Endothelial cell of umbilical vein (primary cell): Measurements from ENCODE around the gene ACO2. TPM values are rescaled to one million over a fixed set of nuclear protein-coding genes. Genes with fewer than 3 reads are reported as not detected.

Experiments used
- BruUV-seq: library from RNA; stranded (reverse); fragments of 400-500 nt; replicated peaks from 2 replicates; lab custom pipeline; 2021; lab: Mats Ljungman, UMichigan
- CTCF ChIA-PET: fragments of 300-600, 350-600 bp; sonication (Branson Sonifier 250); formaldehyde crosslinking; loops from one replicate; lab custom pipeline; 2021; ENCODE audit warnings: antibody characterized with exemption, inconsistent platforms; lab: Charles Lee
- POLR2A ChIA-PET: fragments of 300-600, 350-600 bp; sonication (Branson Sonifier 250); formaldehyde crosslinking; loops from one replicate; lab custom pipeline; 2021; ENCODE audit warnings: antibody characterized with exemption, inconsistent platforms; lab: Charles Lee
- DNase-seq: peaks from one replicate; pipeline ENCODE4 v3.0.0-alpha.2; 2011; ENCODE audit warnings: low read depth, low spot score
- FAIRE-seq: peaks from 2 replicates; lab custom pipeline; 2011; peaks lifted over from hg19 to GRCh38; lab: Jason Lieb, UNC
- H2AFZ ChIP-seq: 2 replicates; pipeline ENCODE4 v1.6.0; 2012; ENCODE audit warnings: low read depth, low read length, control low read depth, inconsistent platforms
- H3K27ac ChIP-seq: 2 replicates; pipeline ENCODE4 v1.5.1; 2011; ENCODE audit warnings: low read depth, mild to moderate bottlenecking, control low read depth, low read length, moderate library complexity; ENCODE audit not compliant: insufficient read depth
- H3K27me3 ChIP-seq, 2 experiments: 2 replicates each; pipeline versions ENCODE4 v1.6.0 to v1.6.1; 2011; ENCODE audit warnings: low read length in 2 of 2, mixed read lengths in 1 of 2; ENCODE audit not compliant: control insufficient read depth in 2 of 2, insufficient read depth in 2 of 2
- H3K36me3 ChIP-seq, 2 experiments: 2 replicates in 1 of 2; 3 replicates in 1 of 2; pipeline ENCODE4 v1.5.1; 2011; ENCODE audit warnings: low read length in 2 of 2, mild to moderate bottlenecking in 1 of 2, moderate library complexity in 1 of 2; ENCODE audit not compliant: control insufficient read depth in 2 of 2, insufficient read depth in 2 of 2; ENCODE audit errors: extremely low read depth in 1 of 2
- H3K4me1 ChIP-seq: 3 replicates; pipeline ENCODE4 v1.5.1; 2011; ENCODE audit warnings: mild to moderate bottlenecking, low read length; ENCODE audit not compliant: control insufficient read depth, insufficient read depth; ENCODE audit errors: extremely low read depth
- H3K4me2 ChIP-seq: 2 replicates; pipeline ENCODE4 v1.6.1; 2011; ENCODE audit warnings: low read length, control low read depth, mixed read lengths; ENCODE audit not compliant: insufficient read depth
- H3K4me3 ChIP-seq, 3 experiments: fragments of 200-600 bp in 1 of 3; sonication (generic), shearing (Covaris generic) in 1 of 3; replicated peaks in 1 of 3; 2 replicates each; pipeline ENCODE4 v1.5.1; 2011 to 2016; ENCODE audit warnings: control low read depth in 3 of 3, low read length in 3 of 3, mild to moderate bottlenecking in 2 of 3, inconsistent platforms in 1 of 3, low read depth in 1 of 3, moderate library complexity in 1 of 3; ENCODE audit not compliant: insufficient read depth in 1 of 3
- H3K79me2 ChIP-seq: 2 replicates; pipeline ENCODE4 v1.6.0; 2012; ENCODE audit warnings: low read length, inconsistent platforms; ENCODE audit not compliant: control insufficient read depth, insufficient read depth
- H3K9ac ChIP-seq: replicated peaks from 2 replicates; pipeline ENCODE3; 2011; ENCODE audit warnings: low read length, control low read depth; ENCODE audit not compliant: insufficient read depth; ENCODE audit errors: extremely low read depth
- H3K9me1 ChIP-seq: replicated peaks from 3 replicates; pipeline ENCODE4 v1.6.0; 2011; ENCODE audit warnings: mild to moderate bottlenecking, low read length; ENCODE audit not compliant: control insufficient read depth, insufficient read depth; ENCODE audit errors: extremely low read depth
- H3K9me3 ChIP-seq: replicated peaks from 2 replicates; pipeline ENCODE4 v1.5.1; 2012; ENCODE audit warnings: low read length, inconsistent platforms; ENCODE audit not compliant: control insufficient read depth, insufficient read depth
- H4K20me1 ChIP-seq: replicated peaks from 2 replicates; pipeline ENCODE3; 2011; ENCODE audit warnings: mild to moderate bottlenecking, low read length; ENCODE audit not compliant: control insufficient read depth, insufficient read depth; ENCODE audit errors: extremely low read depth
- CTCF ChIP-seq, 2 donors: IDR thresholded peaks; 1 replicate in 1 of 2; 2 replicates in 1 of 2; pipeline ENCODE4 v1.5.1; 2011; ENCODE audit warnings: low read length in 2 of 2, mild to moderate bottlenecking in 2 of 2, moderate library complexity in 2 of 2, control low read depth in 1 of 2, inconsistent platforms in 1 of 2, low read depth in 1 of 2; ENCODE audit not compliant: insufficient read depth in 1 of 2; ENCODE audit errors: extremely low read depth in 1 of 2
- EZH2 ChIP-seq: IDR thresholded peaks from 2 replicates; pipeline ENCODE4 v1.6.1; 2012; ENCODE audit warnings: borderline replicate concordance, low read depth, mild to moderate bottlenecking, moderate library complexity, low read length, inconsistent platforms; ENCODE audit not compliant: severe bottlenecking
- GATA2 ChIP-seq: IDR thresholded peaks from 2 replicates; pipeline ENCODE4 v1.7.0; 2011; ENCODE audit warnings: low read depth, mild to moderate bottlenecking, moderate library complexity, mixed read lengths, low read length; ENCODE audit not compliant: insufficient read length, insufficient read depth
- MAX ChIP-seq: IDR thresholded peaks from 2 replicates; pipeline ENCODE4 v1.6.1; 2011; ENCODE audit not compliant: insufficient read depth, insufficient read length
- POLR2AphosphoS5 ChIP-seq: IDR thresholded peaks from 2 replicates; pipeline ENCODE4 v1.6.1; 2012; ENCODE audit warnings: low read depth, mild to moderate bottlenecking, control low read depth, low read length, moderate library complexity; ENCODE audit not compliant: insufficient read depth
- dilution Hi-C: fragments of 300-500 bp; cut with MboI; formaldehyde crosslinking; loops from one replicate; pipeline ENCODE4 v1.15.0; 2019; ENCODE audit warnings: low sequenced_read_pairs; ENCODE audit not compliant: extremely low pct_ligation_motif_present
- intact Hi-C: fragments of 100-400 bp; cut with micrococcal nuclease; formaldehyde crosslinking; loops from one replicate; pipeline ENCODE4 v1.10.0; 2022
- polyA plus RNA-seq, 4 experiments: library from polyadenylated mRNA; depleted of rRNA in 3 of 4; stranded (reverse) in 3 of 4; unstranded in 1 of 4; fragments of >200 nt; gene quantifications; 2 replicates each; pipeline versions ENCODE4 v1.2.1 to v1.2.3, GENCODE V29; 2011 to 2012; ENCODE audit warnings: missing spikeins in 1 of 4
- total RNA-seq: library from RNA; stranded (reverse); gene quantifications from 2 replicates; pipeline ENCODE4 v1.2.3, GENCODE V29; 2021

The ACO2 gene
- total and polyA plus RNA-seq, 2 donors (not counting 3 experiments of a cell fraction or from before 2014, with no cell fraction given) = 63.8 to 79.7 TPM

- H3K79me2 ChIP-seq = peaks cover 35% of the 10 kb centered on the region
- H3K4me1 ChIP-seq = peaks cover 6% of the 10 kb centered on the region
- DNase-seq (no peak), FAIRE-seq (no peak)
- H3K9me1 ChIP-seq = no peaks in the 10 kb centered on the region
- H3K27ac ChIP-seq = no peak overlapping the region
- H3K9ac ChIP-seq = no peak overlapping the region
- no TSS peak for BruUV-seq
- no peaks in the 10 kb centered on the region for H3K9me3 ChIP-seq
- no peaks in the 10 kb centered on the region for H3K27me3 ChIP-seq
- H3K36me3 ChIP-seq = peaks cover 0 to 9% of the 10 kb centered on the region in 2 experiments
- TF ChIP-seq GATA2 = no peak
- no peak for TF ChIP-seq MAX
- no peak for TF ChIP-seq CTCF (IDR thresholded peaks at IDR 0.05; ENCODE audit: extremely low read depth in 1 of 2, insufficient read depth in 1 of 2, low read depth in 1 of 2, low read length in 2 of 2)
- no peak for TF ChIP-seq POLR2AphosphoS5
- no peak for TF ChIP-seq EZH2
- H2AFZ ChIP-seq = no peak overlapping the region
- dilution Hi-C loops = no loop called here
- H3K4me2 ChIP-seq = no peak overlapping the region
- no peak overlapping the region for H3K4me3 ChIP-seq
- intact Hi-C loops = no loop called here
- ChIA-PET POLR2A (no interaction called here), CTCF (interaction anchor here (1.2 to 1.3 kb wide), 2 partner anchors 11 to 21 kb away, joined by 3 to 4 read pairs; no protein-coding TSS in a partner anchor)
- H4K20me1 ChIP-seq = no peaks in the 10 kb centered on the region
These were observed 69.7 kb downstream of the ACO2 start for GRCh38 chr22:41538583-41538982.
